Superior temporal gyrus (tissue), 1 donor: ENCODE results near the gene SPDYC.

Experiments used
- DNase-seq: peaks from one replicate; pipeline ENCODE4 v3.0.0-alpha.2; 2016; ENCODE audit errors: extremely low spot score

SPDYC gene, protein sequence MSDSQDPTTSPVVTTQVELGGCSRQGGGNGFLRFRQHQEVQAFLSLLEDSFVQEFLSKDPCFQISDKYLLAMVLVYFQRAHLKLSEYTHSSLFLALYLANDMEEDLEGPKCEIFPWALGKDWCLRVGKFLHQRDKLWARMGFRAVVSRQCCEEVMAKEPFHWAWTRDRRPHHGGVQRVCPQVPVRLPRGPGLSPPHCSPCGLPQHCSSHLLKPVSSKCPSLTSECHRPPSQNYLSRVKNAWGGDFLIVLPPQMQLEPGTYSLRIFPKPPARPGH

DNA sequence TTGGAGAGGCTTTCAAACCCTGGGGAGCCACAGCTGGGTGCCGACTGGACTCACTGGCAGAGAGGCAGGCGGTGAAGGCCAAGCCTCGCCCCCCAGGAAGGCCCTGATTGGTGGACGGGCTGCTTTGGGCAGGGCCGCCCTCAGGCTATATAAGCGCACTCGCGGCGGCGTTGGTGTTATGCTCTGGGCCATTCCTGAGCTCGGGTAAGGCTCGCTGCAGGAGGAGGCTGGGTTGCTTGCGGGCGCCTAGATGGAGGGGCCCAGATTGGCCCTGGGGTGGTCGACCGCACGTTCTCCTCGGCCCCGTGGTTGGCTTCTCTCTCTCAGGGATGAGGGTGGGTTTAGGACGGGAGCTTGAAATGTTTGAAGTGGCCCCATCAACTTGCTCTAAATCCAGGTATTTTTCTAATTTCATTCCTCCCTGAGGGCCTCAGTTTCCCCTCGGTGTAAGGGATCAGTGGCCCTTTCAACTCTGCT lies at the start of gene SPDYC:
SPDYC (plus strand) TSS at position 176 of the 477 bp plus-strand sequence. CDS start 1,125 bp downstream, outside the sequence.
- DNase-seq = no peak

- no peak for DNase-seq
Measured at GRCh38 chr11:65120831-65121230, 49.2 kb upstream of the SPDYC start.

DNA sequence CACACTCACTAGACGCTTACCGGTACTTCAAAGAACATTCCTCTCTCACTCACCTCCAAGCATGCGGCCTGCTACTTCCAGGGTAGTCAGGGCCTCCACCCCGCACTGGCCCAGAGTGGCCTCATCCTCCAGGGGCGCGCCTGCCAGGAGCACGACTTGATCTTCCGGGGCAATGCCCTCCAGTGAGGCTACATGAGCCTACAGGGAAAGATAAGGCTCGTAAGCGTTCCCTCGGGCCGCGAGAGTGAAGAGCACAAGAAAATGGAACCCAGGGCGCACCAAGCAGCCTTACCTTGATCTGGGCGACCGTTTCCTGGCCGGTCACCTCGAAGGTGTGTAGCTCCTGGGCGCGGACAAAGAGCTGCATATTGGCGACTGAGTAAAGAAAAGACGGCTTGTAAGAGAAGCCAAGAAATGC lies 48.6 kb upstream of the SPDYC start:
- no peak for DNase-seq

GRCh38 chr11:65121865-65122696 lies 48.0 kb upstream of the SPDYC start, which contains the start of the genes FAU and MRPL49:
TSS of gene FAU (minus strand) at chr11:65122134. CDS start at chr11:65121813, 321 bp downstream.
TSS of gene MRPL49 (plus strand) at chr11:65122321. CDS start at chr11:65122347, 26 bp downstream.
- peak; percentile 97 for DNase-seq

DNA sequence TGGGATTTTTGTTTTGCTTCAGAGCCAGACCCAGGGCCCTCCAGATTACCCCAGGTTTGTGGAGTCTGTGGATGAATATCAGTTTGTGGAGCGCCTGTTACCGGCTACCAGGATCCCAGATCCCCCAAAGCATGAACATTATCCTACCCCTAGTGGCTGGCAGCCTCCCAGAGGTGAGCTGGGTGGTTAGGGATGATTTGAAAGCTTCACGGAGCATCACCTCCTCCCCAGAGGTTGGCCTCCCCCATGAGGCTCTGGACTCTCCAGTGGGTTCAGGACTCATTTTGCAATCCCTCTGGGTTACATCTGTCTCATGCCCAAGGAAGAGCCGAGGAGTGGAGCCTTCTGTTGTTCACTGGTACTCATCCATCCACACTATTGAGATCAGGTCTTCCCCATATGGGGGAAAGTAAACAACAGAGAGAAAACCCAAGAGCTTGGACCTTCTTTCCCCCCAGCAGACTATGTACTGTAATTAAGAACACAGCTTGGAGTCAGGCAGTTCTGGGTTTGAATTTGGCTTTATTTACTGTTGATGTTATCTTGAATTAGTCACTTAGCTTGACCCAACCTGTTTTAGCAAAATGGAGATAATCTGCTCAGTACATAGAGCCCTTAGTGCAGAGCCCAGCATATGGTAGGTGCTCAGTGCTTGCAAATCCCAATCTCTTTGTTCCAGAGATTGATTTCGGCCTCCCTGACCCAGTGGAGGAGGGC lies 45.4 kb upstream of the SPDYC start:
- no peak for DNase-seq

- no peak for DNase-seq
Measured at GRCh38 chr11:65125197-65126056, 44.6 kb upstream of the SPDYC start.

DNA sequence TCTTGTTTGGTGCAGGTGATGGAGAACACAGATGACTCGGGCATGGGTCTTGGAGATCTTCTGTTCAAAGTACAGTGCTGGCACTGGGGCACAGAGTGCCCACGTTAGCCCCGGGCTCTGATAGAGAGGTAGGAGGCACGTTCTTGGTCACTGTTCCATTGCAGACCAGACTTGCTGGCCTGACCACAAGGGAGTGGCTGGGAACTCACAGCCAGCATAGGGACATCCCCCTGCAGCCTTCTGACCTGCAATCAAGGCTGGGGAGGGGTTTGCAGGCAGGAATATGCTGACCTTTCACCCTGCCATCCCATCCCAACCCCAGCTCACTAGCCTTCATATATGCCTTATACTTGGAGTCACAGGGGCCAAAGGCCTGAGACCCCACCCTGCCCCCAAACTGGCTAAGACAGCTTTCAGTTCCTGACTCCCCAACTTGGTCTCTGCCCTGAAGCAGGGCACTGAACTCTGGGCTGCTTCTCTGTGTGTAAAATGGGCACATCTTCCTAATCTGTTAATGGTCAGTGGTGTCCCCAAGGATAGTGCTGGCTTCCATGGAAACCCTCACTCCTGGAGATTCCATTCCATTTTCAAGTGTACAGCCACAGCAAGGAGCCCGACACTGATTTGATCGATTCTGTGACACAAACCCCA lies 43.3 kb upstream of the SPDYC start:
- DNase-seq = no peak

- DNase-seq = no peak
Measured at GRCh38 chr11:65127473-65128181, 42.4 kb upstream of the SPDYC start.

GRCh38 chr11:65128182-65129145 lies 41.6 kb upstream of the SPDYC start:
- no peak for DNase-seq

DNA sequence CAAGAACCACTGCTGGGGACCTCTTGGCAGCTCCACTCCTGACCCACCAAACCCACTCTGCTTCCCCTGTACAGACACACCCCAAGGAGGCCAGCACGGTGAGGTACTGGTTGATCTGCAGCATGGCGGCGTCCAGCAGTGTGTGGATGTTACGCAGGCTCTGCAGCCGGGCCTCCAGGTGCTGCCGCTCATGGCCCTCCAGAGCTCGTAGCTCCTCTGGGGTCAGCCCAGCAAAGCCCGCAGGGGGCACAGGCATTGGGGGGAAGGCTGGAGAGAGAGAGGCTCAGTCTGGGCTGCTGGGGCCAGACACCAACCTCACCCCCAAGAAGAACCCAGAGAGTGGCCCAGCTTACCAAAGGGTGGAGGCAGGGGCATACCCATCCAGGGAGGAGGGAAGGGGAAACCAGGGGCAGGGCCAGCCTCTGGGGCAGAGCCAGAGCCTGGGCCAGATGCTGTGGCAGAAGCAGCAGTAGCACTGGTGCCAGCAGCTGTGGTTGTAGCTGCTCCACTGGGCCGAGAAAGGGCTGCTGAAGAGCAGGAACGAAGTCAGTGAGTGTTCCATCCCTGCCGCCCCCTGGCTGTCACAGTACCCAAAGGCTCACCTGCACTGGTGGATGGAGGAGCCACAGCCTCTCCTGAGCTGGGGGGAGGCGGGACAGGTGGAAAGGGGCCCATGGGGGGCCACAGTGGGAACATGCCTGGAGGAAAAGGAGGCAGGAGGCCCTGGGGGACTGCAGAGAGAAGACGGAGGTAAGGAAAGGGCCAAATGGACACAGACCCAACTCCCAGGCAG lies 40.2 kb upstream of the SPDYC start:
- no peak for DNase-seq

GRCh38 chr11:65130631-65131416 lies 39.2 kb upstream of the SPDYC start:
- DNase-seq = no peak

DNA sequence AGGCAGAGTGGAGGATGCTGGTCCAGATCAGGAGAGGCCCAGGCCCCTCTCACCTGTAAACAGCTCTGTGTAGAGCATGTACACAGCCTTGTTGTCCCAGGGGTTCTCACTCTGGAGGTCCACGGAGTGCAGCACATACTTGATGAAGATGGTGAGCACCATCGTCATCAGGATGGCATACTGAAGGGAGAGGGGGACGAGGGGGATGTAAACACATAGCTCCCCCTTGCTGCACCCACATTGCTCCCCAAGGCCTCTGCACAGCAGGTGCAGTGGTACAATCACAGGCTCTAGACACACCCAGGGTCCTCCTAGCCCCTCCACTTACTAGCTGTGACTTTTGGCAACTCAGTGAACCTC lies 38.6 kb upstream of the SPDYC start:
- DNase-seq = no peak

GRCh38 chr11:65131895-65132237 lies 38.2 kb upstream of the SPDYC start:
- no peak for DNase-seq

DNA sequence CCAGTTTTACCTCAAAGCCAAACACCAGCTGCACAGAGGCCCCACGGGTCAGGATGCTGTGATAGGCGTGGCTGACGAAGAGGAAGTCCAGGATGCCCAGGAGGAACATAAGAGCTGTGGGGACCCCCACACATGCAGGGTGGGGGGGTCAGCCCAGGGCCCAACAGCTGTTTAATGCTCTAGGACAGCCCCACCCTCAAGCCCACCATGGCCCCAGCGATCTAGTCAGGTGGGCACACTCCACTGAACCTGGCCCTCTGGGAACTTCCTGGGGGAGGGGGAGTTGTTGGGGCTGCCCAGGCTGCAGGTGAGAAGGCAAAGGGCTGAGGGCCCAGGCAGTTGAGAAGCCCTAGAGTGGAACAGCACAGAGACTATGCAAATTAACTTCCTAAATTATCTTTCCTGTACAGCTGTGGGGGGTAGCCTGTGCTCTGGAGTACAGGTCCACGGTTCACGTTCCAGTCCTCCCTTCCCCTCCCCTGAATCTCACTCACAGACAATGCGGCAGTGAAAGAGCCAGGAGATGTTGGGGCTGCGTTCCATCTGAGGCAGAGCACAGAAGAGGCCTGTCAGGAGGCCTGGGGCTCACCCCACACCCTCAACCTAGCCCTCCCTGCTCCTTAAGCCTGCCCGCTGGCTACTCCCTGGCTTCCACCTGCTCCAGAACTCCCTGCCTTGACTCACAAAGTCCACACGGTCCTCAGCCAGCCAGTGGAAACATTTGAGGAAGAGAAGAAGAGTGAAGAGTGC lies 37.6 kb upstream of the SPDYC start:
- DNase-seq = no peak

- DNase-seq = no peak
Measured at GRCh38 chr11:65132988-65133700, 36.9 kb upstream of the SPDYC start.

DNA sequence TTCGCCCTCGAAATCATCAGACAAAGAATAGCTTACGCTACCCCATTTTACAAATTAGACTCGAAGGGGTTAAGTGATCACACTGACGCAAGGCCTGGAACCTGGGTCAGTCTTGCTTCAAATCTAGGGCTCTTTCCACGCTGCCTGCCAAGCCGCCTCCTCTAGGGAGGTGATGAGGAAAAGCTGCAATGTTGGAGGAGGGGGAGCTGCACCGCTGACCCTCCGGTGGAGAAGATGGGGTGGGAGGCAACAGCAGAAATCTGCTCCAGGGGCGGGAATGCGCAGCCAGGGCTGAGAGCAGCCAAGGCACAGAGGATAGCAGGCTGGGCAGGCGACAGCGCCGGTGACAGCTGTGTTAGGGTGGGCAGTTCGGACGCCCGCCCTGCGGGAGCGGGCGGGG lies 36.3 kb upstream of the SPDYC start:
- no peak for DNase-seq
